Ovary (tissue), 3 donors: ENCODE results near the gene GPR85.
"Not testable (repeated sequence)": the region's sequence is repeated elsewhere in the genome, so short reads cannot be mapped to it uniquely, and the experiment has no call there.

ENCODE experiments used
- EP300 ChIP-seq: sonication (generic); formaldehyde crosslinking; IDR thresholded peaks from one replicate; pipeline ENCODE4 v1.6.1; 2017; ENCODE audit warnings: antibody characterized with exemption
- TF ChIP-seq, protein P1 (sequence below), 3 donors: fragments of 450-650 bp in 2 of 3; fragments of 200-600 bp in 1 of 3; IDR thresholded peaks; one replicate each; pipeline versions ENCODE4 v1.5.1 to v1.8.0; 2016 to 2022; ENCODE audit warnings: antibody characterized with exemption in 3 of 3, mild to moderate bottlenecking in 1 of 3
- donor health status: DM: no; HTN: no; CAD: no.

GRCh38 chr7:113054272-113054671 lies 32.4 kb downstream of the GPR85 start:
- TF ChIP-seq, protein P1, sequence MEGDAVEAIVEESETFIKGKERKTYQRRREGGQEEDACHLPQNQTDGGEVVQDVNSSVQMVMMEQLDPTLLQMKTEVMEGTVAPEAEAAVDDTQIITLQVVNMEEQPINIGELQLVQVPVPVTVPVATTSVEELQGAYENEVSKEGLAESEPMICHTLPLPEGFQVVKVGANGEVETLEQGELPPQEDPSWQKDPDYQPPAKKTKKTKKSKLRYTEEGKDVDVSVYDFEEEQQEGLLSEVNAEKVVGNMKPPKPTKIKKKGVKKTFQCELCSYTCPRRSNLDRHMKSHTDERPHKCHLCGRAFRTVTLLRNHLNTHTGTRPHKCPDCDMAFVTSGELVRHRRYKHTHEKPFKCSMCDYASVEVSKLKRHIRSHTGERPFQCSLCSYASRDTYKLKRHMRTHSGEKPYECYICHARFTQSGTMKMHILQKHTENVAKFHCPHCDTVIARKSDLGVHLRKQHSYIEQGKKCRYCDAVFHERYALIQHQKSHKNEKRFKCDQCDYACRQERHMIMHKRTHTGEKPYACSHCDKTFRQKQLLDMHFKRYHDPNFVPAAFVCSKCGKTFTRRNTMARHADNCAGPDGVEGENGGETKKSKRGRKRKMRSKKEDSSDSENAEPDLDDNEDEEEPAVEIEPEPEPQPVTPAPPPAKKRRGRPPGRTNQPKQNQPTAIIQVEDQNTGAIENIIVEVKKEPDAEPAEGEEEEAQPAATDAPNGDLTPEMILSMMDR (IDR thresholded peaks at IDR 0.05): not testable (repeated sequence)
- not testable (repeated sequence) for TF ChIP-seq EP300
